A549 (cell line): Measurements from ENCODE around the gene KLHL3. TPM values are rescaled to one million over a fixed set of nuclear protein-coding genes. Genes with fewer than 3 reads are reported as not detected.

Experiments
- ATAC-seq, 2 experiments: fragments of 200-7000 bp in 1 of 2; fragments of >200 bp in 1 of 2; cut with Nextera tagmentation in 1 of 2; cut with Tn5 transposase in 1 of 2; 3 replicates each; pipeline versions ENCODE4 v1.8.0 to v1.9.1; 2018 to 2020; ENCODE audit warnings: mild to moderate bottlenecking in 1 of 2, moderate library complexity in 1 of 2
- CTCF ChIA-PET: fragments of 300-600 bp; sonication (Branson Sonifier 250); formaldehyde crosslinking; extraction: SDS; loops from one replicate; lab custom pipeline; 2021; ENCODE audit warnings: antibody characterized with exemption, inconsistent platforms; lab: Yijun Ruan, JAX
- POLR2A ChIA-PET: fragments of 350-600 bp; formaldehyde crosslinking; extraction: SDS; loops from one replicate; lab custom pipeline; 2021; ENCODE audit warnings: antibody characterized with exemption, inconsistent platforms; lab: Yijun Ruan, JAX
- DNase-seq, 2 experiments: peaks; one replicate each; pipeline versions ENCODE4 v3.0.0 to v3.0.0-alpha.2; 2011 to 2016; ENCODE audit warnings: low read depth in 1 of 2, low spot score in 1 of 2
- FAIRE-seq: peaks from 2 replicates; lab custom pipeline; 2011; peaks lifted over from hg19 to GRCh38; lab: Jason Lieb, UNC
- H3K27ac ChIP-seq, 2 experiments: fragments of >200 bp; sonication (Bioruptor Twin); formaldehyde crosslinking; 3 replicates each; pipeline ENCODE4 v1.5.1; 2016 to 2017
- H3K4me1 ChIP-seq: fragments of >200 bp; sonication (Bioruptor Twin); formaldehyde crosslinking; 3 replicates; pipeline ENCODE4 v1.6.1; 2016
- H3K4me2 ChIP-seq: fragments of >200 bp; sonication (Bioruptor Twin); formaldehyde crosslinking; 3 replicates; pipeline ENCODE4 v1.6.1; 2016
- H3K4me3 ChIP-seq: fragments of >200 bp; sonication (Bioruptor Twin); formaldehyde crosslinking; 3 replicates; pipeline ENCODE4 v1.5.1; 2016
- H3K9me3 ChIP-seq: fragments of >200 bp; sonication (Bioruptor Twin); formaldehyde crosslinking; 3 replicates; pipeline ENCODE4 v1.6.1; 2016
- ATOH8 ChIP-seq: fragments of 250-450 bp; sonication (Bioruptor Pico); IDR thresholded peaks from 2 replicates; pipeline ENCODE4 v1.5.0; 2020; ENCODE audit warnings: low read depth, mild to moderate bottlenecking, moderate library complexity
- CBX2 ChIP-seq: fragments of 200-600 bp; sonication (generic); IDR thresholded peaks from 2 replicates; pipeline ENCODE4 v1.6.1; 2016; ENCODE audit warnings: low read depth, mild to moderate bottlenecking, borderline replicate concordance
- EHF ChIP-seq: fragments of 250-450 bp; sonication (Bioruptor Pico); IDR thresholded peaks from 2 replicates; pipeline ENCODE4 v1.5.0; 2020; ENCODE audit warnings: mild to moderate bottlenecking
- ELK1 ChIP-seq: fragments of 150-350 bp; IDR thresholded peaks from 2 replicates; pipeline ENCODE4 v1.6.1; 2014; ENCODE audit warnings: low read depth, mild to moderate bottlenecking, low read length
- EP300 ChIP-seq, 2 experiments: fragments of >200 bp; sonication (Bioruptor Twin); formaldehyde crosslinking; IDR thresholded peaks; 2 replicates in 1 of 2; 3 replicates in 1 of 2; pipeline ENCODE4 v1.6.1; 2016 to 2017
- ESRRA ChIP-seq: fragments of 150-350 bp; IDR thresholded peaks from 2 replicates; pipeline ENCODE4 v1.6.1; 2014; ENCODE audit warnings: mild to moderate bottlenecking, low read length, borderline replicate concordance
- FOSB ChIP-seq: fragments of 250-450 bp; sonication (Bioruptor Pico); IDR thresholded peaks from 2 replicates; pipeline ENCODE4 v1.5.0; 2020; ENCODE audit warnings: mild to moderate bottlenecking, moderate library complexity
- FOXS1 ChIP-seq: fragments of 250-450 bp; sonication (Bioruptor Pico); IDR thresholded peaks from 2 replicates; pipeline ENCODE4 v1.5.0; 2020; ENCODE audit warnings: mild to moderate bottlenecking, moderate library complexity
- HDAC2 ChIP-seq: fragments of 200-600 bp; sonication (generic); IDR thresholded peaks from 2 replicates; pipeline ENCODE4 v1.6.1; 2016
- HOXA7 ChIP-seq: fragments of 250-450 bp; sonication (Bioruptor Pico); IDR thresholded peaks from 2 replicates; pipeline ENCODE4 v1.5.0; 2020; ENCODE audit warnings: mild to moderate bottlenecking, moderate library complexity
- HOXB5 ChIP-seq: fragments of 250-450 bp; sonication (Bioruptor Pico); IDR thresholded peaks from 2 replicates; pipeline ENCODE4 v1.5.0; 2020; ENCODE audit warnings: mild to moderate bottlenecking, moderate library complexity
- JUNB ChIP-seq: fragments of >200 bp; sonication (Bioruptor Twin); formaldehyde crosslinking; IDR thresholded peaks from 2 replicates; pipeline ENCODE4 v1.6.1; 2016
- MAFK ChIP-seq: fragments of 450-650 bp; IDR thresholded peaks from 2 replicates; pipeline ENCODE4 v1.6.1; 2014; ENCODE audit not compliant: partially characterized antibody
- MAX ChIP-seq: IDR thresholded peaks from 2 replicates; pipeline ENCODE4 v1.6.1; 2012
- MYC ChIP-seq: IDR thresholded peaks from 2 replicates; pipeline ENCODE4 v1.6.1; 2012; ENCODE audit warnings: mild to moderate bottlenecking, inconsistent platforms, low read length, improper control_type of control experiment, borderline replicate concordance
- NR3C1 ChIP-seq: fragments of >200 bp; sonication (Bioruptor Twin); formaldehyde crosslinking; IDR thresholded peaks from 3 replicates; pipeline ENCODE4 v1.6.1; 2017
- POLR2AphosphoS2 ChIP-seq: conservative IDR thresholded peaks from 2 replicates; pipeline ENCODE4 v1.6.1; 2012; ENCODE audit warnings: low read length, improper control_type of control experiment, inconsistent platforms
- RAD21 ChIP-seq, 2 experiments: fragments of >200 bp in 1 of 2; sonication (Bioruptor Twin) in 1 of 2; formaldehyde crosslinking in 1 of 2; IDR thresholded peaks in 1 of 2; conservative IDR thresholded peaks in 1 of 2; 2 replicates in 1 of 2; 3 replicates in 1 of 2; pipeline ENCODE4 v1.6.1; 2012 to 2018; ENCODE audit warnings: inconsistent platforms in 1 of 2
- RCOR1 ChIP-seq: fragments of 150-350 bp; IDR thresholded peaks from 2 replicates; pipeline ENCODE4 v1.6.1; 2014; ENCODE audit warnings: antibody characterized with exemption, low read length, low read depth
- SMC3 ChIP-seq: fragments of >200 bp; sonication (Bioruptor Twin); formaldehyde crosslinking; IDR thresholded peaks from 3 replicates; pipeline ENCODE4 v1.6.1; 2018; ENCODE audit warnings: inconsistent platforms
- SREBF2 ChIP-seq: fragments of 450-650 bp; IDR thresholded peaks from 2 replicates; pipeline ENCODE4 v1.6.1; 2014; ENCODE audit warnings: mild to moderate bottlenecking, moderate library complexity
- USF2 ChIP-seq: fragments of 450-650 bp; IDR thresholded peaks from 2 replicates; pipeline ENCODE4 v1.6.1; 2014; ENCODE audit warnings: antibody characterized with exemption
- ZFP36 ChIP-seq: fragments of 450-650 bp; IDR thresholded peaks from 2 replicates; pipeline ENCODE4 v1.6.1; 2014; ENCODE audit warnings: borderline replicate concordance; ENCODE audit not compliant: partially characterized antibody
- WGBS: methylation state at CpG from one replicate; pipeline ENCODE4 v1.1.6; 2017; ENCODE audit errors: missing lambda C conversion rate; 5-methylcytosine and 5-hydroxymethylcytosine counted together
- polyA plus RNA-seq, 4 experiments: library from polyadenylated mRNA; depleted of rRNA in 3 of 4; stranded (reverse); fragments of >200 nt; fragmentation: RNase III in 1 of 4; extraction: RNeasy Plus Mini Kit Qiagen cat#74134 plus additional on column Dnase treatment in 1 of 4; gene quantifications; 2 replicates in 3 of 4; 3 replicates in 1 of 4; pipeline ENCODE4 v1.2.3, GENCODE V29; 2011 to 2017
- TF ChIP-seq, protein P1 (sequence below): fragments of >200 bp; sonication (Bioruptor Twin); formaldehyde crosslinking; IDR thresholded peaks from 3 replicates; pipeline ENCODE4 v1.5.1; 2016
- TF ChIP-seq, protein P2 (sequence below): IDR thresholded peaks from 2 replicates; pipeline ENCODE4 v1.6.1; 2012; ENCODE audit warnings: low read depth, borderline replicate concordance

The KLHL3 gene
- polyA plus RNA-seq, 2 of the 4 experiments (the other 2 are of a cell fraction), result 0.35 to 1.1 TPM

DNA sequence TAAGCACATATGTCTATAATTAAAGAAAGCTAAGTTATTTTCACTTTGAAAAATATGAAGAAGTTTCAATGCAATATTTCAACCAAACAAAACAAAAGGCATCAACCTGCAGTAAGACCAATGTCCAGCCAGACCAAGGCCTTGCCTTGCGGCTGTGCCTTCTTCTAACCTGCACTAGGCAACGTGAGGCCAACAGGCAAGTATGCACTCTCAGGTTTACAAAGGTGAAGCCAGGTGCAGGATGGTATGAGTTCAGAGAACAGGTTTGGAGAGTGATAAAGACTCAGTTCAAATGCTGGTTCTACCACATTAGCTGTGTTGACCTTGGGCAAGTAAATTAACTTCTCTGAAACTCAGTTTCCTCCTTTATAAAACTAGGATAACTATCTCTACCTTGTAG, 79.3 kb downstream of the KLHL3 start:
- Histone ChIP-seq H3K9me3 (no peaks in the 10 kb centered on the region), H3K4me2 (no peak overlapping the region), H3K4me3 (no peak overlapping the region), H3K27ac (no peak overlapping the region), H3K4me1 (no peaks in the 10 kb centered on the region)
- FAIRE-seq, result no peak
- no peak for DNase-seq
- no peak for ATAC-seq
- TF ChIP-seq, protein P1, sequence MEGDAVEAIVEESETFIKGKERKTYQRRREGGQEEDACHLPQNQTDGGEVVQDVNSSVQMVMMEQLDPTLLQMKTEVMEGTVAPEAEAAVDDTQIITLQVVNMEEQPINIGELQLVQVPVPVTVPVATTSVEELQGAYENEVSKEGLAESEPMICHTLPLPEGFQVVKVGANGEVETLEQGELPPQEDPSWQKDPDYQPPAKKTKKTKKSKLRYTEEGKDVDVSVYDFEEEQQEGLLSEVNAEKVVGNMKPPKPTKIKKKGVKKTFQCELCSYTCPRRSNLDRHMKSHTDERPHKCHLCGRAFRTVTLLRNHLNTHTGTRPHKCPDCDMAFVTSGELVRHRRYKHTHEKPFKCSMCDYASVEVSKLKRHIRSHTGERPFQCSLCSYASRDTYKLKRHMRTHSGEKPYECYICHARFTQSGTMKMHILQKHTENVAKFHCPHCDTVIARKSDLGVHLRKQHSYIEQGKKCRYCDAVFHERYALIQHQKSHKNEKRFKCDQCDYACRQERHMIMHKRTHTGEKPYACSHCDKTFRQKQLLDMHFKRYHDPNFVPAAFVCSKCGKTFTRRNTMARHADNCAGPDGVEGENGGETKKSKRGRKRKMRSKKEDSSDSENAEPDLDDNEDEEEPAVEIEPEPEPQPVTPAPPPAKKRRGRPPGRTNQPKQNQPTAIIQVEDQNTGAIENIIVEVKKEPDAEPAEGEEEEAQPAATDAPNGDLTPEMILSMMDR, result no peak
- TF ChIP-seq EHF (CRISPR knock-in tag) (no peak), RCOR1 (no peak), RAD21 (conservative IDR thresholded peaks at IDR 0.05 in 1 of 2, IDR thresholded peaks at IDR 0.05 in 1 of 2) (no peak), NR3C1 (no peak), SMC3 (no peak), ATOH8 (no peak), FOSB (CRISPR knock-in tag) (no peak), ELK1 (no peak), MYC (no peak), ZFP36 (no peak), MAFK (no peak), POLR2AphosphoS2 (no peak), JUNB (no peak), EP300 (IDR thresholded peaks at IDR 0.05) (no peak), HOXA7 (CRISPR knock-in tag) (no peak), HDAC2 (no peak), FOXS1 (CRISPR knock-in tag) (no peak), CBX2 (no peak)
- TF ChIP-seq, protein P2, sequence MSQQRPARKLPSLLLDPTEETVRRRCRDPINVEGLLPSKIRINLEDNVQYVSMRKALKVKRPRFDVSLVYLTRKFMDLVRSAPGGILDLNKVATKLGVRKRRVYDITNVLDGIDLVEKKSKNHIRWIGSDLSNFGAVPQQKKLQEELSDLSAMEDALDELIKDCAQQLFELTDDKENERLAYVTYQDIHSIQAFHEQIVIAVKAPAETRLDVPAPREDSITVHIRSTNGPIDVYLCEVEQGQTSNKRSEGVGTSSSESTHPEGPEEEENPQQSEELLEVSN, result no peak
- CTCF ChIA-PET, result interaction anchor here (1.6 to 2.9 kb wide), 3 partner anchors 10 to 477 kb away, joined by 3 to 13 read pairs (median 6); no protein-coding TSS in a partner anchor
- POLR2A ChIA-PET, result no interaction called here
- WGBS, result 63% methylated on average over 2 of the region's 2 CpGs

DNA sequence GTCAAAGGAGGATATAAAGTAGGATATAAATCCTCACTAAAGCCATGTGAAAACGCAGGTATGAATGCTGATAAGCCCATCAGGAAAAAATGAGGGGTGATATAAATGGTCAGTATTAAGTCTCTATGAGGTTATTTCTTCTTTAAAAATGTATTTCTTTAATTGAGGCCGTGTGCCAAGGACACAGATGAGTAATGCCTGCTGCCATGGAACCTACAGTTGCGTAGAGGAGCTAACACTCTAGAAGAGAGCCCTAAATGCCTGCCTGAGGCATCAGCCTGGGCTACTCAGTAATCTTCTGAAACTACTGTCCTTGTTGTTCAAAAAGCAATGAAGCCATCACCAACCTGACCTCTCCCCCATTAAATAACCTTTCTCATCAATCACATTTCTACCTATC, 84.9 kb downstream of the KLHL3 start:
- no peak overlapping the region for H3K27ac ChIP-seq
- FAIRE-seq, result no peak
- TF ChIP-seq, protein P2, result no peak
- TF ChIP-seq FOSB (CRISPR knock-in tag), result no peak
- no peak for TF ChIP-seq ESRRA
- TF ChIP-seq, protein P1, result no peak
- TF ChIP-seq MAX, result no peak
- no peak for TF ChIP-seq EP300 (IDR thresholded peaks at IDR 0.05)
- no peak for TF ChIP-seq SREBF2
- no peak for TF ChIP-seq HOXB5
- TF ChIP-seq RAD21 (conservative IDR thresholded peaks at IDR 0.05 in 1 of 2, IDR thresholded peaks at IDR 0.05 in 1 of 2), result no peak
- no peak for TF ChIP-seq SMC3
- TF ChIP-seq USF2, result no peak
- TF ChIP-seq ELK1, result no peak
- ChIA-PET POLR2A (no interaction called here), CTCF (interaction anchor here (0.6 to 3.4 kb wide), 3 partner anchors 9 to 151 kb away, joined by 3 to 21 read pairs (median 4); no protein-coding TSS in a partner anchor)
- H3K4me3 ChIP-seq, result no peak overlapping the region
- H3K4me2 ChIP-seq, result no peak overlapping the region
- H3K9me3 ChIP-seq, result peaks cover under 1% of the 10 kb centered on the region; the same call in 1 of the 3 replicates
- no peaks in the 10 kb centered on the region for H3K4me1 ChIP-seq
- DNase-seq, result no peak
- ATAC-seq, result no peak
- 27% methylated on average over 3 of the region's 3 CpGs for WGBS
